HPDE6-E6E7 (cell line): ENCODE results near the gene BRME1.
A peak's percentile ranks its signal among the peaks of the same experiment; 100 is the strongest.

Experiments used
- DNase-seq: peaks from one replicate; pipeline ENCODE4 v3.0.0; 2011; ENCODE audit warnings: missing footprints; ENCODE audit errors: extremely low spot score

Gene BRME1

DNA sequence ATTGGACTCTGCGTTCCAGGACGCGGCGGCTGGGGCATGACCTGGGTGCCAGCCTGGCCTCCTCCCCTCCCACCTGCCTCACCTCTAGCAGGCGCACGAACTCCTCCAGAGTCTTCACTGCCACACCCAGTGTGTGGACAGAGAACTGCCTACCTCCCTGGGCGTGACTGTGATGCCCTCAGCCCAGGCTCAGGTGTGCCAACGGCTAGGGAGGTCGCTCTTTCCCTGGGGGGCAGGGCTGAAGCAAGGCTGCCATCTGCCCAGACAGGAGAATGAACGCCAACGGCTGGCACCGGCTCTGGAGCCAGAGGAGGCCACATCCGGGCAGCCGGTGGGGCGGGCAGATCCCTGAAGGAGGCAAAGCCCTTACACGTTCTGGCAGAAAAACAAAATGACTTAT, 17.6 kb downstream of the BRME1 start:
- no peak for DNase-seq

DNA sequence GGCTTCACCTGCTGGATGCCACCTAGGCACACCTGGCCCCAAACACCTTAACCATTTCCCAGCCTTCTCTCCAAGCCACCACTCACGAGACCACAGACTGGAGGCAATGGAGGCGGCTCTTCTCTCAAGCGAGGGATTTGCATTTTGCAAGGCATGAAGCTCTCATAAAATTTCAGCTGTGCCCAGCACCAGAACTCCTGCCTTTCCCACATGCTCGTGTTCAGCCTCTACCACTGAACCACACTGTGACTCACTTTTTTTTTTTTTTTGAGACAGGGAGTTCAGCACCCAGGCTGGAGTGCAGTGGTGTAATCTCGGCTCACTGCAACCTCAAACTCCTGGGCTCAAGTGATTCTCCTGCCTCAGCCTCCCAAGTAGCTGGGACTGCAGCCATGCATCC, 18.4 kb downstream of the BRME1 start:
- DNase-seq: no peak

- DNase-seq: no peak
These were observed 18.9 kb downstream of the BRME1 start for GRCh38 chr19:13887018-13887436.

DNA sequence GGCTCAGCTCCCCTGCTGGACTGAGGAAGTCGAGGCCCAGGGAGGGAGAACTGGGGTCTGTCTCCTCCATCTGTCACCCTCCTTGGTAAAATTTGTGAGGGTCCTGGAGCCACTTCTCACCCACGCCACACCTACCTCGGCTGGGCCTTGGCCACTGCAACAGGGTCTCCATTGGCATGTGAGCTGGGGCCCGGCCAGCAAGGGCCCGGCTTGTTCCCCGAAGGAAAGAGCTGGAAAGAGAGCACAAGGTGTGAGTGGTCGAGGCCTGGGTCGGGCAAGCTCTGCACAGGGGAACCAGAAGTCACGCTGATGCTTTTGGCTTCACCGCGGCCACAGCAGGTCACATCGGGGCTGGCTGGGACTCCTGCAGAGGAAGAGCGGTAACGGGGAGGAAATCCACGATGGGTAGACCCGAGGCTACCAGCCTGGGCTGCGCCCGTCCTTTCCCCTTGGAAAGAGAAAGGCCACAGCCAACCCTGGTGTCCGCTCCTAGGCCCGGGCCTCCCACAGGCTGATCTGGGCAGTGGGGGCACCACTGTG, 20.0 kb downstream of the BRME1 start:
- no peak for DNase-seq

DNA sequence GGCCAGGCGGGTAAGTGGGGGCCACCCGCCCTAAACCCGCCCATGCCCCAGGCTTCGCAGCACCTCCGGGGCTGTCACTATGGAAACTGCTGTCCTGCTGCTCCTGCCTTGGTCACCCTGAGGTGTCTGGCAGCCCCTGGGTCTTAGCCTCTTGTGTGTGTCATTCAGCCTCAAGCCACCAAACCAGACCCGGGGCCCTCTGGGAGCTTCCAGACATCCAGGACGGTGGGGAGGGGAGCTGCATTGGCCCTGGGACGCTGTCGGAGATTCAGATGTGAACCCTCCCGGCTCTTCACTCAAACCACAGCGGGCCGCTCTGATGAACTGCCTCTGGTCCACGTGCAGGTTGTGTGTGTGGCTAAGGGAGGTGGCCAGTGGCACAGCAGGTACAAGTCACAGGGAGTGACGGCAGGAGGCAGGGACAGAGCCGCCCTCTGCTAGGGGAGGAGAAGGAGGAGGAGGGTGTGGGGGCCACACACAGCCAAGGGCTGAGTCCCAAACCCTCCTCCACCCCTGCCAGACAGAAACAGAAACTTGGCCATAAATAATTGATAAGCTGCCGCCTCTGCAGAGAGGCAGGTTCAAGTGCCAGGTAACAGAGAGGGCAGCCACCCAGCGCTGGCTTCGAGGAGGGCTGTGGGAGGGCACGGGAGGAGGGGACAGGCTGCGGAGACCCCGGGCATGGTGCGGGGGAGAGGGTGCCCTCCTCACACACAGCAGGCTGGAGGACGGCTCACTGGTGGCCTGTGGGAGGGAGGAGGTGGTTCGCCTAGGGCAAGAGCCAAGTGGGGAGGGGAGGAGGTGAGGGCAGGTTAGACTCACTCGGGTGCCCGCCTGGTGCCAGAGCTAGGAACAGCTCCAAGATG, 21.0 kb downstream of the BRME1 start:
- DNase-seq: no peak

DNA sequence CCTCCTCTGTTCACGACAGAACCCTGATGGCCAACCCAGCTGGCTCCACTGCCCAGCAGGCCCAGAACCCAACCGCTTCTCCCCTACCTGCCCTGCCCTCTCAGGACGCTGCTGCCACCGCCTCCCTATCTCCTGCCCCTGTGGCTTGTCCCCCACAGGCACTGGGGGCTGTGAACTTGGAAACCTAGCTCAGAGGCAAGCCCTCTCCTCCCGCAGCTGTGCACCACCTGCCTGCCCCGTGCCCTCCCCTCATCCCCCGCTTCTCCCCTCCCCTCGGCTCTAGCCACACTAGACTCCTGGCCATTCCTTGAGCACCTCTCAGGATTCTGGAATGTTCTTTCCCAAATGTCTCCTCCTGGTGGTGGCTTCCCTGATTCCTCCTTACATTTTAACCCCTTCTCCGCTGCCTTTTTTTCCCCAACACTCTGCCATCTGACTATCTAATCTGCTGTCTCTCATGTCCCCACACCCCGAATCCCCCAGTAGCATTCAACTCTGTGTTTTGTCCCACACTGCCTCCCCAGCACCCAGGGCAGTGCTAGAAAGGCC, 22.3 kb downstream of the BRME1 start:
- DNase-seq: no peak

DNA sequence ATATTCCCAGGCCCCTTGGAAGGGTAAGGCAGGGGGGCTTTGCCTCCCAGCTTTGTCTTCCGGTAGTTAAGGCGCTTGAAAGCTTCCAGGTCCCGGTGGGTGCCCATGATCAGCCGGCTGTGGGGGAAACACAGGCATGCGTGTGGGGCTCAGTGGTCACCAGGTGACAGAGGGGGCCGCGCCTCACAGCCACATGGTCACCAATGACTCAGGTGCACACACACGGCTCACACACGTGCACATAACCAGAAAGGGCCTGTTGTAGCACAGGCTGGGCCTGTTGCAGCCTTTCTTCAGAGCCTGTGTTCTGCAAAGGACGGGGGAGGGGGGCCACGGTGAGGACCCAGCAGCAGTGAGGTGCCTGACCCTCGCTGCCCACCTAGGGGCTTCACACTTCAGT, 23.1 kb downstream of the BRME1 start:
- no peak for DNase-seq

GRCh38 chr19:13882419-13882795, 23.5 kb downstream of the BRME1 start:
- no peak for DNase-seq

DNA sequence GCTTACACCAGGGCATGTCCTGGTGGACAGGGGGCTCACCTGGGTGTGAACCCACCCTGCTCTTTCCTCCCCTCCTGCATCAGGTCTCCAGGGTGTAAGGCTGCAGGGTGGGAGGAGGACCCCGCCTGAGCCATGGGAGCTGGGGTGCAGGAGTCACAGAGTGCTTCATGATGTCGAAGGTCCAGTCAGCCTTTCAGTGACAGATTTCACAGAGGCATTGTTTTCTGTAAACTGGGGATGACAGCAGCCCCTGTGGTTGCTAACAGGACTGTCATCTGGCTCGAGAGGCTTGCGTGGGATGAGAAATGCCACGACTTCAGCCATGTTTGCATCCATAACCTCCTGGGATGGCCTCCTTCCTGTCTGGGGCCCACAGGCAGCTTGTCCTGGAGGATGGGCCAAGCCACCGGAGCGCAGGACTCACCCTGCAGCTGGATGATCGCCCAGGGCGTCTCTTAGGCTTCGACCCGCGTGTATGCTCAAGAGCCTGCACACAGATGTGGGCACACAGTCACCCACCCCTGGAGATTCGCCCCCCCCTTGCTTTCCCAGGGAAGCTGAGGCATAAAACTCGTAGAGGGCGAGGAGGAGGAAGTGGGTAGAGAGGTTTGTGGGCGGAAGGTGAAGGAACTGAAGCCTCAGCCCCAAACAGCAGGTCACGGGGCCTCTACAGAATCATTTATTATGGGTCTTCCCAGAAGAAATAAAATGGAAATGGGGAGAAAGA, 24.1 kb downstream of the BRME1 start:
- DNase-seq: no peak

DNA sequence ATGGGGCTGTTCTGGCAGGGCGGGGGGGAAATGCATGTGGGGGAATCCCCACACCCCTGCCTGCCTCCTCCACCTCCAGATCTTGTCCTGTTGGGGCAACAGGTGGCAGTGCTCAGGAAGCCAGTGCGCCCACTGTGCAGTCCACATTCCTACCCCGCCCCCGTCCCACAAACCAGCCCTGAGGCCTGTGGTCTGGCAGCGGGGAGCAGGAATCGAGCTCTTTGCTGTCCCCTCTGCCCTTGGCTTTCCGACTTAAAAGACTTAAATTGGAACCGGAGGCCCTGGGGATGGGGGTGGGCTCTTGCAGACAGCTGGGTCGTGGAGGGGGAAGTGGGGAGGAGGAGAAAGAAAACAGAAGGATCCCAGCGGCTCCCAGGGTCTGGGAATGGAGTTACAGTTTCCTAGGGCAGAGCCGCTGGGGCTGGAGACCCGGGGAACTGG, 24.6 kb downstream of the BRME1 start:
- DNase-seq: no peak

- DNase-seq: peak; percentile 92
These were observed 25.6 kb downstream of the BRME1 start for GRCh38 chr19:13880059-13881043.

- no peak for DNase-seq
These were observed 28.6 kb downstream of the BRME1 start for GRCh38 chr19:13877303-13877702.

GRCh38 chr19:13876834-13877233, 29.1 kb downstream of the BRME1 start, which contains the start of gene NANOS3:
Gene NANOS3 (plus strand): TSS chr19:13877134. CDS start chr19:13877249, 115 bp downstream.
- no peak for DNase-seq

DNA sequence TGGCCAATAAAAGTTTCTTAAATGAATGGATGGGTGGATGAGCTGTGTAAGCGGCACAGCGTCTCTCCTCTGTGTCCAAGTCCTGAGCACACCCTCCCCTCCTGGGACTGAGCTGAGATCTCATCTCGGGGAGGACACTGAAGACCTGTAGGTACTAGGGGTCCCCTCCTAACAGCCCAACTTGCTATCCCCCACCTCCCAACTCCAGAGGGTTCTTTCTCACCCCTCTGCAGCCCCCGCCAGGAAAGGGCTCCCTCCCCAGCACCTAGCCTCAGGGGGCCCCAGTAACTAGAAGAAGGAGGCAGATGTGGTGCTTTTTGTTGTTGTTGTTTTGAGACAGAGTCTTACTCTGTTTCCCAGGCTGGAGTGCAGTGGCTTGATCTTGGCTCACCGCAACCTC, 30.1 kb downstream of the BRME1 start:
- no peak for DNase-seq

DNA sequence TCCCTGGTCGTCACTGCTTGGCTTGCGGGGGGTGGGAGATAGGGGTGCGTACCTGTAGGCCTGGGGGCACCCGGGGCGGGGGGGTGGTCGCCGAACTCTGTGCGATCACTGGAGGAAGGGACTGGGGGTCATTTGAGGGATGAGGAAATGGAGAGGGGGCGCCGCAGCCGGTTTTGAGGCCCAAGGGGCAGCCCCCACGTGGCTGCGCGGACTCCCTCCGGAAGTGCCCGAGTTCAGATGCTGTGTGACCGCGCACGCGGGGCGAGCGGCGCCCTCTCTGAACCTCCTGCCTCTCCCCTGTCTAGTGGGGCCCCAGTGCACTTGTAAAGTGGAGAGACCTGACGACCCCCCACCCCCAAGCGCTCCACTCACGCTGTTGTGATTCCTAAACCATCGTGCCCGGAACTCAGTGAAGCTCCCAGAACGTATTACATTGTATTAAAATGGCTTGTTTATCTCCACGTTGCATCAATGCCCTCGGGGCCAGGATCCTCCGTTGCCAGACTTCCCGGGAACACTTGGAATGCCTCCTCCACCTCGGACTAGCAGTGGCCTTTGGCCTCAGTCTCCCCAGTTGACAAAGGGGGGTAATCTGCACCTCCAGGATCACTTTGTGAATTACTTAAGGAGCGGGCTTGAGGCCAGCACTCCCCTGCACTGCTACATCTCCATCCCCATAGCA, 31.9 kb downstream of the BRME1 start:
- no peak for DNase-seq

- no peak for DNase-seq
These were observed 33.1 kb downstream of the BRME1 start for GRCh38 chr19:13872695-13873389.

DNA sequence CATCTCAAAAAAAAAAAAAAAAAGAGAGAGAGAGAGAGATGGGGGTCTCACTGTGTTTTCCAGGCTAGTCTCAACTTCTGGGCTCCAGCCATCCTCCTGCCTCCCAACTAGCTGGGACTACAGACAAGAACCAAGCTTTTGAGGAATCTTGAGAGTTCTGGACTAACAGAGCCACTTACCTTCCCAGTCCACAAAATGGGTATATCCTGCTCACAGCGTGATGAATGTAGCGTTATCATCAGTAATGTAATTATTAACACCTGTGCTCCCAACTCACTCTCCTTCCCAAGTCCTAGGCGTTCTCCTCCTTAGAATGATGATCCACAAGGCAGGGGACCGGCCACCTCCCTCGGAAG, 33.6 kb downstream of the BRME1 start:
- no peak for DNase-seq

- DNase-seq: no peak
These were observed 35.0 kb downstream of the BRME1 start for GRCh38 chr19:13870873-13871272.

- no peak for DNase-seq
These were observed 36.6 kb downstream of the BRME1 start for GRCh38 chr19:13869281-13869680.

GRCh38 chr19:13868663-13869062, 37.3 kb downstream of the BRME1 start:
- DNase-seq: no peak
